Stomach (tissue), 9 donors: ENCODE results near the gene SERPINB1. TPM values are rescaled to one million over a fixed set of nuclear protein-coding genes. Genes with fewer than 3 reads are reported as not detected.
A peak's percentile ranks its signal among the peaks of the same experiment; 100 is the strongest.

ENCODE experiments used
- DNase-seq, 2 donors: peaks; one replicate each; pipeline versions ENCODE4 v3.0.0 to v3.0.0-alpha.2; 2013 to 2019
- H3K27ac ChIP-seq, 5 donors: fragments of 200-600 bp in 4 of 5; sonication (generic) in 4 of 5; one replicate each; pipeline ENCODE4 v1.5.1; 2013 to 2019; ENCODE audit warnings: mild to moderate bottlenecking in 1 of 5, moderate library complexity in 1 of 5
- H3K27me3 ChIP-seq, 3 donors: fragments of 200-600 bp; sonication (generic); one replicate each; pipeline ENCODE4 v1.5.1; 2017 to 2019; ENCODE audit warnings: mixed run types in 1 of 3
- H3K36me3 ChIP-seq, 4 donors: fragments of 200-600 bp; sonication (generic); 1 replicate in 3 of 4; 2 replicates in 1 of 4; pipeline ENCODE4 v1.5.1; 2016 to 2019
- H3K4me1 ChIP-seq, 4 donors: fragments of 200-600 bp; sonication (generic); one replicate each; pipeline ENCODE4 v1.5.1; 2016 to 2019
- H3K4me3 ChIP-seq, 4 donors: fragments of 200-600 bp; sonication (generic) in 3 of 4; one replicate each; pipeline ENCODE4 v1.5.1; 2016 to 2019; ENCODE audit warnings: mild to moderate bottlenecking in 1 of 4
- H3K9me3 ChIP-seq, 4 donors: fragments of 200-600 bp; sonication (generic); one replicate each; pipeline ENCODE4 v1.5.1; 2016 to 2019
- CTCF ChIP-seq, 7 experiments: fragments of 450-650 bp in 4 of 7; fragments of 200-600 bp in 3 of 7; sonication (generic) in 3 of 7; IDR thresholded peaks; one replicate each; pipeline ENCODE4 v1.5.1; 2016 to 2019; ENCODE audit warnings: antibody characterized with exemption in 7 of 7, control low read depth in 2 of 7, mild to moderate bottlenecking in 1 of 7
- EP300 ChIP-seq: sonication (generic); formaldehyde crosslinking; IDR thresholded peaks from one replicate; pipeline ENCODE4 v1.6.1; 2017; ENCODE audit warnings: antibody characterized with exemption
- POLR2A ChIP-seq, 4 donors: fragments of 450-650 bp; IDR thresholded peaks; one replicate each; pipeline ENCODE4 v1.6.1; 2016; ENCODE audit warnings: antibody characterized with exemption in 4 of 4, control low read depth in 2 of 4, mild to moderate bottlenecking in 1 of 4, moderate library complexity in 1 of 4
- POLR2AphosphoS5 ChIP-seq, 3 donors: sonication (generic); formaldehyde crosslinking; IDR thresholded peaks; one replicate each; pipeline ENCODE4 v1.6.1; 2016; ENCODE audit warnings: antibody characterized with exemption in 3 of 3
- WGBS, 5 donors: extraction: QIAGEN DNeasy Blood & Tissue Kit in 3 of 5; methylation state at CpG; one replicate each; pipeline versions ENCODE4 v1.1.5 to v1.1.7; 2013 to 2018; 5-methylcytosine and 5-hydroxymethylcytosine counted together
- intact Hi-C: fragments of 100-400 bp; cut with DNase I; formaldehyde crosslinking; loops from one replicate; pipeline ENCODE4 v1.15.1; 2023; ENCODE audit warnings: low total_unique reads
- polyA plus RNA-seq, 3 donors: library from polyadenylated mRNA; stranded (reverse); fragments of 200-250 nt; gene quantifications; one replicate each; pipeline ENCODE4 v1.2.3, GENCODE V29; 2013
- total RNA-seq, 5 donors: library from RNA; depleted of rRNA; stranded (reverse); fragments of >200 nt; gene quantifications; one replicate each; pipeline versions ENCODE4 v1.1.0 to v1.2.3, GENCODE V29; 2014 to 2016
- donor health status: healthy with polysubstance abuse.
- donor health status: Bipolar disorder and iron deficiency.
- donor health status: healthy.

The SERPINB1 gene
- total and polyA plus RNA-seq, 8 donors: 10.3 to 146 (median 102) TPM

- intact Hi-C loops: no loop called here
- Histone ChIP-seq H3K27ac (no peak overlapping the region), H3K9me3 (no peaks in the 10 kb centered on the region), H3K36me3 (no peaks in the 10 kb centered on the region), H3K4me1 (peaks cover 5 to 24% (median 15%) of the 10 kb centered on the region in 4 donors), H3K4me3 (no peak overlapping the region), H3K27me3 (no peaks in the 10 kb centered on the region)
- DNase-seq: no peak
- TF ChIP-seq EP300: no peak
- TF ChIP-seq POLR2AphosphoS5 (IDR thresholded peaks at IDR 0.05): no peak
- no peak for TF ChIP-seq CTCF (IDR thresholded peaks at IDR 0.05)
- no peak for TF ChIP-seq POLR2A (IDR thresholded peaks at IDR 0.05)
- 89 to 97% (median 96%) methylated on average over 17 to 39 of the region's 39 CpGs for WGBS, 5 donors
Observed at GRCh38 chr6:2870046-2870636, 28.5 kb upstream of the SERPINB1 start.

GRCh38 chr6:2868637-2869036, 27.0 kb upstream of the SERPINB1 start:
- Histone ChIP-seq H3K4me1 (peaks cover 0 to 17% (median 6%) of the 10 kb centered on the region in 4 donors), H3K4me3 (no peak overlapping the region), H3K27ac (no peak overlapping the region), H3K36me3 (no peaks in the 10 kb centered on the region), H3K9me3 (no peaks in the 10 kb centered on the region), H3K27me3 (no peaks in the 10 kb centered on the region)
- TF ChIP-seq EP300 (no peak), CTCF (IDR thresholded peaks at IDR 0.05) (no peak), POLR2AphosphoS5 (IDR thresholded peaks at IDR 0.05) (no peak), POLR2A (IDR thresholded peaks at IDR 0.05) (no peak)
- 88 to 91% (median 90%) methylated on average over 6 of the region's 6 CpGs for WGBS, 5 donors
- intact Hi-C loops: no loop called here
- DNase-seq: no peak

- no peaks in the 10 kb centered on the region for H3K27me3 ChIP-seq
- H3K4me1 ChIP-seq: peaks cover 0 to 12% (median 4%) of the 10 kb centered on the region in 4 donors
- no peaks in the 10 kb centered on the region for H3K36me3 ChIP-seq
- H3K9me3 ChIP-seq: no peaks in the 10 kb centered on the region
- no peak overlapping the region for H3K4me3 ChIP-seq
- DNase-seq: no peak
- H3K27ac ChIP-seq: no peak overlapping the region
- WGBS, 5 donors: 38 to 51% (median 43%) methylated on average over 8 of the region's 8 CpGs
- intact Hi-C loops: no loop called here
- no peak for TF ChIP-seq EP300
- no peak for TF ChIP-seq POLR2A (IDR thresholded peaks at IDR 0.05)
- no peak for TF ChIP-seq CTCF (IDR thresholded peaks at IDR 0.05)
- no peak for TF ChIP-seq POLR2AphosphoS5 (IDR thresholded peaks at IDR 0.05)
Observed at GRCh38 chr6:2866171-2866846, 24.6 kb upstream of the SERPINB1 start.

GRCh38 chr6:2865694-2866151, 24.1 kb upstream of the SERPINB1 start:
- Histone ChIP-seq H3K4me1 (peaks cover 0 to 12% (median 4%) of the 10 kb centered on the region in 4 donors), H3K9me3 (no peaks in the 10 kb centered on the region), H3K4me3 (no peak overlapping the region), H3K36me3 (no peaks in the 10 kb centered on the region), H3K27ac (peak overlapping the region in 1 of 5 donors; percentile 49), H3K27me3 (no peaks in the 10 kb centered on the region)
- 55 to 67% (median 61%) methylated on average over 4 of the region's 4 CpGs for whole genome bisulfite sequencing, 5 donors
- intact Hi-C loops: no loop called here
- no peak for TF ChIP-seq EP300
- TF ChIP-seq POLR2AphosphoS5 (IDR thresholded peaks at IDR 0.05): no peak
- TF ChIP-seq CTCF (IDR thresholded peaks at IDR 0.05): no peak
- TF ChIP-seq POLR2A (IDR thresholded peaks at IDR 0.05): no peak
- no peak for DNase-seq
